GM12865 (cell line): ENCODE results near the gene KIR2DL3.
"Not testable (repeated sequence)": the region's sequence is repeated elsewhere in the genome, so short reads cannot be mapped to it uniquely, and the experiment has no call there.

Experiments used
- DNase-seq: peaks from one replicate; pipeline ENCODE4 v3.0.0; 2010; ENCODE audit warnings: low read depth
- H3K4me3 ChIP-seq: 2 replicates; pipeline ENCODE4 v1.5.1; 2011; ENCODE audit warnings: mild to moderate bottlenecking, low read depth, low read length, control low read depth
- CTCF ChIP-seq: IDR thresholded peaks from 2 replicates; pipeline ENCODE4 v1.5.1; 2011; ENCODE audit warnings: low read length, control low read depth, low read depth, inconsistent platforms; ENCODE audit not compliant: insufficient read depth; ENCODE audit errors: missing control alignments

Gene KIR2DL3

GRCh38 chr19:54707962-54708361, 30.4 kb upstream of the KIR2DL3 start:
- DNase-seq, result peak; percentile 75
- TF ChIP-seq CTCF, result no peak
- H3K4me3 ChIP-seq, result no peak overlapping the region

- DNase-seq, result no peak
- H3K4me3 ChIP-seq, result no peak overlapping the region
- TF ChIP-seq CTCF, result no peak
Observed at GRCh38 chr19:54708781-54709180, 29.5 kb upstream of the KIR2DL3 start.

- no peak for DNase-seq
- TF ChIP-seq CTCF, result no peak
- no peak overlapping the region for H3K4me3 ChIP-seq
Observed at GRCh38 chr19:54709212-54709948, 28.9 kb upstream of the KIR2DL3 start.

- H3K4me3 ChIP-seq, DNase-seq: not testable (repeated sequence)
Observed at GRCh38 chr19:54709956-54710355, 28.4 kb upstream of the KIR2DL3 start.

GRCh38 chr19:54724142-54724541, 14.2 kb upstream of the KIR2DL3 start, which contains the start of gene KIR3DL3:
Gene KIR3DL3, plus strand, starts transcription at chr19:54724442. Its CDS starts 55 bp downstream, at chr19:54724497.
- no peak for DNase-seq
- no peak within 1 kb of the TSS for H3K4me3 ChIP-seq
- no peak for TF ChIP-seq CTCF

GRCh38 chr19:54724644-54725043, 13.7 kb upstream of the KIR2DL3 start:
- no peak for TF ChIP-seq CTCF
- DNase-seq, result no peak
- H3K4me3 ChIP-seq, result no peak overlapping the region

GRCh38 chr19:54725321-54725720, 13.0 kb upstream of the KIR2DL3 start:
- TF ChIP-seq CTCF, result no peak
- DNase-seq, result no peak
- no peak overlapping the region for H3K4me3 ChIP-seq

- no peak for DNase-seq
- no peak overlapping the region for H3K4me3 ChIP-seq
- no peak for TF ChIP-seq CTCF
Observed at GRCh38 chr19:54727562-54727961, 10.8 kb upstream of the KIR2DL3 start.
